ENCODE data around the gene TMEM201.
A peak's percentile ranks its signal among the peaks of the same experiment; 100 is the strongest.
"Not testable (repeated sequence)": the region's sequence is repeated elsewhere in the genome, so short reads cannot be mapped to it uniquely, and the experiment has no call there.

TMEM201 gene

GRCh38 chr1:9613625-9614299 is 25.1 kb downstream of the TMEM201 start:
- POLR2A ChIA-PET: no interaction called here
- TF ChIP-seq FOXM1 (IDR thresholded peaks at IDR 0.05; ENCODE audit: borderline replicate concordance): no peak
- TF ChIP-seq PKNOX1 (IDR thresholded peaks at IDR 0.05): no peak
- no peak for TF ChIP-seq CTBP1 (IDR thresholded peaks at IDR 0.05; ENCODE audit: borderline replicate concordance)
- no peak for TF ChIP-seq SP1 (IDR thresholded peaks at IDR 0.05)
- TF ChIP-seq HDGF (IDR thresholded peaks at IDR 0.05; ENCODE audit: borderline replicate concordance): no peak
- no peak for TF ChIP-seq LEF1 (IDR thresholded peaks at IDR 0.05; ENCODE audit: borderline replicate concordance)
- no peak for TF ChIP-seq BHLHE40 (IDR thresholded peaks at IDR 0.05; ENCODE audit: borderline replicate concordance)
- TF ChIP-seq SUZ12 (IDR thresholded peaks at IDR 0.05): no peak
- no peak for TF ChIP-seq ELF4 (IDR thresholded peaks at IDR 0.05)
- no peak for TF ChIP-seq L3MBTL2 (conservative IDR thresholded peaks at IDR 0.05)

GRCh38 chr1:9615316-9616063 is 26.8 kb downstream of the TMEM201 start:
- POLR2A ChIA-PET: no interaction called here
- TF ChIP-seq TARDBP (IDR thresholded peaks at IDR 0.05) (no peak), ZNF384 (IDR thresholded peaks at IDR 0.05) (no peak), FOXK2 (IDR thresholded peaks at IDR 0.05) (no peak), CTBP1 (IDR thresholded peaks at IDR 0.05; ENCODE audit: borderline replicate concordance) (no peak), LEF1 (IDR thresholded peaks at IDR 0.05; ENCODE audit: borderline replicate concordance) (no peak), ELF4 (IDR thresholded peaks at IDR 0.05) (no peak), SP1 (IDR thresholded peaks at IDR 0.05) (no peak), L3MBTL2 (conservative IDR thresholded peaks at IDR 0.05) (no peak), PKNOX1 (IDR thresholded peaks at IDR 0.05) (no peak), FOXA1 (IDR thresholded peaks at IDR 0.05) (no peak), BHLHE40 (IDR thresholded peaks at IDR 0.05; ENCODE audit: borderline replicate concordance) (no peak), ARNT (IDR thresholded peaks at IDR 0.05) (no peak), NFRKB (IDR thresholded peaks at IDR 0.05) (no peak), HDGF (IDR thresholded peaks at IDR 0.05; ENCODE audit: borderline replicate concordance) (no peak)
- CTCF ChIA-PET: interaction anchor here (0.6 to 1.2 kb wide), 10 partner anchors 8 to 583 kb away, joined by 3 to 5 read pairs (median 4); no protein-coding TSS in a partner anchor
- peak; percentile 62 for DNase-seq (ENCODE audit: extremely low spot score)

More at GRCh38 chr1:9613625-9614299, 25.1 kb downstream of the TMEM201 start:
- CTCF ChIA-PET: no interaction called here
- no peak for DNase-seq (ENCODE audit: extremely low spot score)

GRCh38 chr1:9618909-9619679 is 30.4 kb downstream of the TMEM201 start:
- POLR2A ChIA-PET: no interaction called here
- DNase-seq (ENCODE audit: extremely low spot score): no peak

GRCh38 chr1:9621032-9621431 is 32.3 kb downstream of the TMEM201 start:
- ChIA-PET CTCF (no interaction called here), POLR2A (no interaction called here)
- no peak for DNase-seq (ENCODE audit: extremely low spot score)
- no peak for TF ChIP-seq L3MBTL2 (conservative IDR thresholded peaks at IDR 0.05)
- no peak for TF ChIP-seq FOXA1 (IDR thresholded peaks at IDR 0.05)
- no peak for TF ChIP-seq HDGF (IDR thresholded peaks at IDR 0.05; ENCODE audit: borderline replicate concordance)

More at GRCh38 chr1:9618909-9619679, 30.4 kb downstream of the TMEM201 start:
- CTCF ChIA-PET: interaction anchor here (0.5 kb wide), 1 partner anchor 8 kb away, joined by 3 read pairs; no protein-coding TSS in a partner anchor
- TF ChIP-seq L3MBTL2 (conservative IDR thresholded peaks at IDR 0.05): no peak
- no peak for TF ChIP-seq TARDBP (IDR thresholded peaks at IDR 0.05)

GRCh38 chr1:9624081-9624480 is 35.4 kb downstream of the TMEM201 start:
- CTCF ChIA-PET: interaction anchor here (1.0 kb wide), 1 partner anchor 9 kb away, joined by 4 read pairs; no protein-coding TSS in a partner anchor
- DNase-seq (ENCODE audit: extremely low spot score): no peak
- POLR2A ChIA-PET: interaction anchor here (0.7 kb wide), 1 partner anchor 84 kb away, joined by 3 read pairs; no protein-coding TSS in a partner anchor
- TF ChIP-seq ARNT (IDR thresholded peaks at IDR 0.05) (no peak), BHLHE40 (IDR thresholded peaks at IDR 0.05; ENCODE audit: borderline replicate concordance) (no peak), ELF4 (IDR thresholded peaks at IDR 0.05) (no peak), LEF1 (IDR thresholded peaks at IDR 0.05; ENCODE audit: borderline replicate concordance) (no peak), CTBP1 (IDR thresholded peaks at IDR 0.05; ENCODE audit: borderline replicate concordance) (no peak), TARDBP (IDR thresholded peaks at IDR 0.05) (no peak)

GRCh38 chr1:9625030-9625429 is 36.3 kb downstream of the TMEM201 start:
- CTCF ChIA-PET; DNase-seq (ENCODE audit: extremely low spot score); POLR2A ChIA-PET: not testable (repeated sequence)

GRCh38 chr1:9626201-9626608 is 37.5 kb downstream of the TMEM201 start:
- no peak for DNase-seq (ENCODE audit: extremely low spot score)
- ChIA-PET CTCF (interaction anchor here (0.6 to 1.4 kb wide), 6 partner anchors 7 to 789 kb away, joined by 3 to 7 read pairs (median 3); no protein-coding TSS in a partner anchor), POLR2A (no interaction called here)
- TF ChIP-seq SP1 (IDR thresholded peaks at IDR 0.05): no peak
- TF ChIP-seq ZNF384 (IDR thresholded peaks at IDR 0.05): no peak
- TF ChIP-seq SUZ12 (IDR thresholded peaks at IDR 0.05): no peak
- no peak for TF ChIP-seq CTBP1 (IDR thresholded peaks at IDR 0.05; ENCODE audit: borderline replicate concordance)
- no peak for TF ChIP-seq FOXA1 (IDR thresholded peaks at IDR 0.05)
- TF ChIP-seq L3MBTL2 (conservative IDR thresholded peaks at IDR 0.05): no peak
- no peak for TF ChIP-seq BHLHE40 (IDR thresholded peaks at IDR 0.05; ENCODE audit: borderline replicate concordance)
- TF ChIP-seq ARNT (IDR thresholded peaks at IDR 0.05): no peak
- no peak for TF ChIP-seq HDGF (IDR thresholded peaks at IDR 0.05; ENCODE audit: borderline replicate concordance)
- no peak for TF ChIP-seq FOXM1 (IDR thresholded peaks at IDR 0.05; ENCODE audit: borderline replicate concordance)
- TF ChIP-seq LEF1 (IDR thresholded peaks at IDR 0.05; ENCODE audit: borderline replicate concordance): no peak
